Keratinocyte (primary cell): Measurements from ENCODE around the gene TCEA2. TPM values are rescaled to one million over a fixed set of nuclear protein-coding genes. Genes with fewer than 3 reads are reported as not detected.

Source experiments
- DNase-seq: peaks from one replicate; pipeline ENCODE4 v3.0.0-alpha.2; 2011; ENCODE audit warnings: low read depth, missing footprints, low spot score
- FAIRE-seq: peaks from 2 replicates; lab custom pipeline; 2011; peaks lifted over from hg19 to GRCh38; lab: Jason Lieb, UNC
- H2AFZ ChIP-seq: 2 replicates; pipeline ENCODE4 v1.6.0; 2012; ENCODE audit warnings: low read length, control low read depth, inconsistent platforms; ENCODE audit not compliant: control insufficient read depth
- H3K27ac ChIP-seq: 2 replicates; pipeline ENCODE4 v1.5.1; 2011; ENCODE audit warnings: low read length; ENCODE audit not compliant: control insufficient read depth, insufficient read depth
- H3K27me3 ChIP-seq: 3 replicates; pipeline ENCODE4 v1.6.0; 2011; ENCODE audit warnings: low read length; ENCODE audit not compliant: control insufficient read depth, insufficient read depth; ENCODE audit errors: extremely low read depth
- H3K36me3 ChIP-seq, 2 experiments: 2 replicates in 1 of 2; 3 replicates in 1 of 2; pipeline ENCODE4 v1.5.1; 2011; ENCODE audit warnings: low read length in 2 of 2, mild to moderate bottlenecking in 1 of 2; ENCODE audit not compliant: control insufficient read depth in 2 of 2, insufficient read depth in 2 of 2; ENCODE audit errors: extremely low read depth in 1 of 2
- H3K4me1 ChIP-seq: 3 replicates; pipeline ENCODE4 v1.5.1; 2011; ENCODE audit warnings: low read length; ENCODE audit not compliant: control insufficient read depth, insufficient read depth; ENCODE audit errors: extremely low read depth
- H3K4me2 ChIP-seq: 3 replicates; pipeline ENCODE4 v1.6.0; 2011; ENCODE audit warnings: low read depth, low read length; ENCODE audit not compliant: control insufficient read depth, insufficient read depth; ENCODE audit errors: extremely low read depth
- H3K4me3 ChIP-seq, 3 experiments: fragments of 200-600 bp in 1 of 3; sonication (generic) in 1 of 3; 2 replicates in 2 of 3; 3 replicates in 1 of 3; pipeline ENCODE4 v1.5.1; 2011 to 2016; ENCODE audit warnings: low read length in 3 of 3, mild to moderate bottlenecking in 3 of 3, control low read depth in 2 of 3, inconsistent platforms in 1 of 3, low read depth in 1 of 3, mixed read lengths in 1 of 3, mixed run types in 1 of 3, moderate library complexity in 1 of 3; ENCODE audit not compliant: control insufficient read depth in 2 of 3, insufficient read depth in 2 of 3; ENCODE audit errors: extremely low read depth in 1 of 3
- H3K79me2 ChIP-seq: 2 replicates; pipeline ENCODE4 v1.6.0; 2012; ENCODE audit warnings: low read length; ENCODE audit not compliant: control insufficient read depth, insufficient read depth
- H3K9ac ChIP-seq: 3 replicates; pipeline ENCODE4 v1.6.0; 2011; ENCODE audit warnings: low read length; ENCODE audit not compliant: control insufficient read depth, insufficient read depth; ENCODE audit errors: extremely low read depth
- H3K9me1 ChIP-seq: 3 replicates; pipeline ENCODE4 v1.6.0; 2011; ENCODE audit warnings: low read length; ENCODE audit not compliant: control insufficient read depth, insufficient read depth; ENCODE audit errors: extremely low read depth
- H3K9me3 ChIP-seq: 2 replicates; pipeline ENCODE4 v1.5.1; 2012; ENCODE audit warnings: low read depth, low read length; ENCODE audit not compliant: control insufficient read depth
- H4K20me1 ChIP-seq: 3 replicates; pipeline ENCODE4 v1.6.0; 2011; ENCODE audit warnings: low read length; ENCODE audit not compliant: control insufficient read depth, insufficient read depth; ENCODE audit errors: extremely low read depth
- EZH2 ChIP-seq: IDR thresholded peaks from one replicate; pipeline ENCODE4 v1.6.1; 2012; ENCODE audit warnings: inconsistent platforms, mild to moderate bottlenecking, low read length, moderate library complexity
- dilution Hi-C: fragments of 300-500 bp; cut with MboI; formaldehyde crosslinking; loops from one replicate; pipeline ENCODE4 v1.7.0; 2020; ENCODE audit warnings: low sequenced_read_pairs; ENCODE audit not compliant: extremely low pct_ligation_motif_present
- polyA plus RNA-seq, 5 experiments: library from polyadenylated mRNA; depleted of rRNA in 3 of 5; stranded (reverse) in 3 of 5; stranded (forward) in 1 of 5; unstranded in 1 of 5; fragments of >200 nt; gene quantifications; 1 replicate in 1 of 5; 2 replicates in 3 of 5; 3 replicates in 1 of 5; pipeline versions ENCODE4 v1.2.1 to v1.2.3, GENCODE V29; 2011 to 2012; ENCODE audit warnings: missing spikeins in 2 of 5, low read depth in 1 of 5, low replicate concordance in 1 of 5
- TF ChIP-seq, protein P1 (sequence below), 3 experiments: IDR thresholded peaks in 1 of 3; conservative IDR thresholded peaks in 1 of 3; optimal IDR thresholded peaks in 1 of 3; 2 replicates in 2 of 3; 3 replicates in 1 of 3; pipeline versions ENCODE3 to v1.5.1; 2011; ENCODE audit warnings: low read length in 3 of 3, mild to moderate bottlenecking in 3 of 3, moderate library complexity in 2 of 3, control low read depth in 1 of 3, inconsistent platforms in 1 of 3; ENCODE audit not compliant: insufficient read depth in 2 of 3; ENCODE audit errors: extremely low read depth in 1 of 3

TCEA2 gene
- polyA plus RNA-seq, 1 donor (not counting 4 experiments of a cell fraction or from before 2014, with no cell fraction given): 9.1 TPM

DNA sequence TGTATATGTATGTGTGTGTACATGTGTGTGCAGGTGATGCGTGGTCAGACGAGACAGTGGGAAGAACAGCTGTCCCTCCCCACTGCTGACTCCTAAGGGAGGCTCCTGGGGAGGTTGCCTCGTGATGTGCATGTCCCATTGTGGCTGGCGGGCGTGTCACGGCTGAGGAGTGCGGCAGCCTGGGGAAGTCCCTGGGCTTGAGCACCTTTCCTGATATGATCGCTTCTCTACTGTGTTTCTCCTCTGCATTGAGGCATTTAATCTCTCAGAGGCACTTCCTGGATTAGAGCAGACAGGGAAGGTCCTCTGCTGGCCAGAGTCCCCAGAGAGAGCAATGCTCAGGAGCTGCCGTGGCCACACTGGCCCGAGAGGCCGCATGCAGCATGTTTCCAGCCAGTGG lies 32.9 kb downstream of the TCEA2 start:
- Histone ChIP-seq H3K36me3 (no peaks in the 10 kb centered on the region), H2AFZ (no peak overlapping the region), H3K4me1 (no peaks in the 10 kb centered on the region), H3K9ac (no peak overlapping the region), H3K4me2 (no peak overlapping the region), H3K9me1 (no peaks in the 10 kb centered on the region), H3K4me3 (no peak overlapping the region), H3K27me3 (peaks cover 19% of the 10 kb centered on the region), H3K27ac (no peak overlapping the region), H3K9me3 (no peaks in the 10 kb centered on the region), H3K79me2 (no peaks in the 10 kb centered on the region), H4K20me1 (no peaks in the 10 kb centered on the region)
- TF ChIP-seq, protein P1, sequence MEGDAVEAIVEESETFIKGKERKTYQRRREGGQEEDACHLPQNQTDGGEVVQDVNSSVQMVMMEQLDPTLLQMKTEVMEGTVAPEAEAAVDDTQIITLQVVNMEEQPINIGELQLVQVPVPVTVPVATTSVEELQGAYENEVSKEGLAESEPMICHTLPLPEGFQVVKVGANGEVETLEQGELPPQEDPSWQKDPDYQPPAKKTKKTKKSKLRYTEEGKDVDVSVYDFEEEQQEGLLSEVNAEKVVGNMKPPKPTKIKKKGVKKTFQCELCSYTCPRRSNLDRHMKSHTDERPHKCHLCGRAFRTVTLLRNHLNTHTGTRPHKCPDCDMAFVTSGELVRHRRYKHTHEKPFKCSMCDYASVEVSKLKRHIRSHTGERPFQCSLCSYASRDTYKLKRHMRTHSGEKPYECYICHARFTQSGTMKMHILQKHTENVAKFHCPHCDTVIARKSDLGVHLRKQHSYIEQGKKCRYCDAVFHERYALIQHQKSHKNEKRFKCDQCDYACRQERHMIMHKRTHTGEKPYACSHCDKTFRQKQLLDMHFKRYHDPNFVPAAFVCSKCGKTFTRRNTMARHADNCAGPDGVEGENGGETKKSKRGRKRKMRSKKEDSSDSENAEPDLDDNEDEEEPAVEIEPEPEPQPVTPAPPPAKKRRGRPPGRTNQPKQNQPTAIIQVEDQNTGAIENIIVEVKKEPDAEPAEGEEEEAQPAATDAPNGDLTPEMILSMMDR (optimal IDR thresholded peaks at IDR 0.05 in 1 of 3, IDR thresholded peaks at IDR 0.05 in 1 of 3, conservative IDR thresholded peaks at IDR 0.05 in 1 of 3; ENCODE audit: extremely low read depth in 1 of 3, insufficient read depth in 2 of 3, low read length in 3 of 3): no peak
- TF ChIP-seq EZH2: no peak
- DNase-seq (no peak), FAIRE-seq (no peak)
- dilution Hi-C loops: no loop called here

DNA sequence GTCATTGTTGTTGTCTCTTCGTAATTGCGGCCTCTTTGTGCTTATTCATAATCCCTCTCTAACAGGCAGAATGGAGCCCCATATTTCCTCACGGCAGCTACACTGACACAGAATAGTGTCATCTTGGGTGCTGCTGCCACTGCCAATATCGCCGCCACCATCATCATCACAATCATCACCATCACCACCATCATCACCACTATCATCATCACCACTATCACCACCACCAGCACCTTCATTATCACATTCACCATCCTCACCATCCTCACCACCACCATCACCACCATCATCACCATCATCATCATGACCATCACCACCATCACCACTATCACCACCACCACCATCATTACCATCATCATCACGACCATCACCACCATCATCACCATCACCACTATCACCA lies 33.5 kb downstream of the TCEA2 start:
- Histone ChIP-seq H3K4me2 (no peak overlapping the region), H3K4me3 (no peak overlapping the region), H3K79me2 (no peaks in the 10 kb centered on the region), H3K9ac (no peak overlapping the region), H2AFZ (no peak overlapping the region), H4K20me1 (no peaks in the 10 kb centered on the region), H3K27me3 (peaks cover 25% of the 10 kb centered on the region), H3K36me3 (no peaks in the 10 kb centered on the region), H3K27ac (no peak overlapping the region), H3K4me1 (no peaks in the 10 kb centered on the region), H3K9me3 (no peaks in the 10 kb centered on the region), H3K9me1 (no peaks in the 10 kb centered on the region)
- no peak for TF ChIP-seq EZH2
- FAIRE-seq (no peak), DNase-seq (no peak)
- dilution Hi-C loops: no loop called here

DNA sequence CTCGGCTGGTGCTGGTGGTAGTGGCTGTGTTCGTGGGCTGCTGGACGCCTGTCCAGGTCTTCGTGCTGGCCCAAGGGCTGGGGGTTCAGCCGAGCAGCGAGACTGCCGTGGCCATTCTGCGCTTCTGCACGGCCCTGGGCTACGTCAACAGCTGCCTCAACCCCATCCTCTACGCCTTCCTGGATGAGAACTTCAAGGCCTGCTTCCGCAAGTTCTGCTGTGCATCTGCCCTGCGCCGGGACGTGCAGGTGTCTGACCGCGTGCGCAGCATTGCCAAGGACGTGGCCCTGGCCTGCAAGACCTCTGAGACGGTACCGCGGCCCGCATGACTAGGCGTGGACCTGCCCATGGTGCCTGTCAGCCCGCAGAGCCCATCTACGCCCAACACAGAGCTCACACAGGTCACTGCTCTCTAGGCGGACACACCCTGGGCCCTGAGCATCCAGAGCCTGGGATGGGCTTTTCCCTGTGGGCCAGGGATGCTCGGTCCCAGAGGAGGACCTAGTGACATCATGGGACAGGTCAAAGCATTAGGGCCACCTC lies 35.5 kb downstream of the TCEA2 start:
- Histone ChIP-seq H3K4me2 (no peak overlapping the region), H3K27ac (no peak overlapping the region), H3K9ac (no peak overlapping the region), H3K79me2 (no peaks in the 10 kb centered on the region), H4K20me1 (no peaks in the 10 kb centered on the region), H3K27me3 (peaks cover 34% of the 10 kb centered on the region), H3K36me3 (no peaks in the 10 kb centered on the region), H3K9me1 (no peaks in the 10 kb centered on the region), H3K4me1 (no peaks in the 10 kb centered on the region), H3K9me3 (no peaks in the 10 kb centered on the region), H2AFZ (no peak overlapping the region), H3K4me3 (no peak overlapping the region)
- FAIRE-seq: no peak
- dilution Hi-C loops: no loop called here
- DNase-seq: no peak
- TF ChIP-seq, protein P1 (optimal IDR thresholded peaks at IDR 0.05 in 1 of 3, IDR thresholded peaks at IDR 0.05 in 1 of 3, conservative IDR thresholded peaks at IDR 0.05 in 1 of 3; ENCODE audit: extremely low read depth in 1 of 3, insufficient read depth in 2 of 3, low read length in 3 of 3): no peak
- TF ChIP-seq EZH2: no peak
